Measurements from ENCODE around the gene KDSR.

DNA sequence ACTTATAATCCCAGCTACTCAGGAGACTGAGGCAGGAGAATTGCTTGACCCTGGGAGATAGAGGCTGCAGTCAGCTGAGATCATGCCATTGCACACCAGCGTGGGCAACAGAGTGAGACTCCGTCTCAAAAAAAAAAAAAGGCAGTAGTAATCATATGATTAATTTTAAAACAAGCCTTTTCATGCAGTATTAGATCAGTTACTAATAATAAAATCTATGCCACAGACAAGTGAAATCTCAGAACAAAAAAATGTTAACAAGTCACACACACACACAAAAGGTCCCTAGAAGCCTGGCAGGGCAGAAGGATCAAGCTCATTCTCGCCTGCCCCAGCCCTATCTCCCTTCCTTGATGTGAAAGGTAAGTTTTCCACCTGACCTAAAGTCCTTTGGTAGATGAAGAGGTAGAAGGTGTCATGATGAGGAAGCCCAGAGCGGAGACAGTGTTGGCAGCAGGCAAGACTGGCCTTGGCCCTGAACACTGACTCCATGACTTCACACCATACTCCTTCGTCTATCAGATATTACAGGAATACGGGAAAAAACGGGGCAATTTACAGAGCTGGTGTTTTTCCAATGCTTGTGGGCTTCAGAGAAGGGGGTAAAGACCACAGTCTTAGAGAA is 10.6 kb downstream of the KDSR start:
- TF ChIP-seq CTCF (conservative IDR thresholded peaks at IDR 0.05 in 1 of 2, IDR thresholded peaks at IDR 0.05 in 1 of 2; ENCODE audit: extremely low read depth in 1 of 2, insufficient read depth in 1 of 2, low read depth in 1 of 2, low read length in 2 of 2), result no peak
- no peak for TF ChIP-seq EZH2 (IDR thresholded peaks at IDR 0.05; ENCODE audit: borderline replicate concordance, low read length)
